ENCODE data around the gene KIAA0825.
A peak's percentile ranks its signal among the peaks of the same experiment; 100 is the strongest.

The KIAA0825 gene

GRCh38 chr5:94618493-94619328, at the start of gene KIAA0825, which contains the start of gene SLF1:
KIAA0825 (minus strand) TSS chr5:94618604; CDS start chr5:94537126, 81,478 bp downstream.
SLF1 (plus strand) TSS chr5:94618669; CDS start chr5:94628811, 10,142 bp downstream.
- TF ChIP-seq CTCF (IDR thresholded peaks at IDR 0.05; ENCODE audit: low read length) (no peak), EZH2 (IDR thresholded peaks at IDR 0.05; ENCODE audit: borderline replicate concordance, low read length) (no peak)
- peaks cover 54% of the 10 kb centered on the region for H3K4me1 ChIP-seq (ENCODE audit: insufficient read depth, low read length, severe bottlenecking)
- H3F3A ChIP-seq (ENCODE audit: insufficient read depth, low read length), result no peaks in the 10 kb centered on the region
- no peaks in the 10 kb centered on the region for H3K9me3 ChIP-seq (ENCODE audit: low read length)
- no peaks in the 10 kb centered on the region for H4K20me1 ChIP-seq (ENCODE audit: insufficient read depth, low read length)
- H3K79me2 ChIP-seq (ENCODE audit: insufficient read depth, low read length), result peaks cover 48% of the 10 kb centered on the region
- H3K4me2 ChIP-seq (ENCODE audit: low read length), result peak within 1 kb of the TSS; percentile 95
- no peaks in the 10 kb centered on the region for H3K27me3 ChIP-seq (ENCODE audit: insufficient read depth, low read length)
- H3K9ac ChIP-seq (ENCODE audit: low read length), result peak within 1 kb of the TSS; percentile 71
- H3K36me3 ChIP-seq (ENCODE audit: insufficient read depth, low read length), result no peaks in the 10 kb centered on the region
- peak within 1 kb of the TSS; percentile 77 for H3K4me3 ChIP-seq (ENCODE audit: low read depth, low read length, poor library complexity, severe bottlenecking)
- H3K9me2 ChIP-seq (ENCODE audit: low read depth, low read length), result no peaks in the 10 kb centered on the region
- peak within 1 kb of the TSS; percentile 66; the same call in 1 of the 2 replicates for H2AFZ ChIP-seq (ENCODE audit: low read length)
- H3K27ac ChIP-seq (ENCODE audit: low read depth, low read length, poor library complexity, severe bottlenecking), result peak within 1 kb of the TSS; percentile 27

GRCh38 chr5:94667937-94668336, 49.5 kb upstream of the KIAA0825 start:
- H3K27ac ChIP-seq (ENCODE audit: low read depth, low read length, poor library complexity, severe bottlenecking), result no peak overlapping the region
- H3K4me2 ChIP-seq (ENCODE audit: low read length), result no peak overlapping the region
- H3K9ac ChIP-seq (ENCODE audit: low read length), result no peak overlapping the region
- no peak for TF ChIP-seq EZH2 (IDR thresholded peaks at IDR 0.05; ENCODE audit: borderline replicate concordance, low read length)
- TF ChIP-seq CTCF (IDR thresholded peaks at IDR 0.05; ENCODE audit: low read length), result no peak
- no peaks in the 10 kb centered on the region for H4K20me1 ChIP-seq (ENCODE audit: insufficient read depth, low read length)
- peaks cover 22% of the 10 kb centered on the region for H3K36me3 ChIP-seq (ENCODE audit: insufficient read depth, low read length)
- H3K9me3 ChIP-seq (ENCODE audit: low read length), result no peaks in the 10 kb centered on the region
- no peaks in the 10 kb centered on the region for H3K79me2 ChIP-seq (ENCODE audit: insufficient read depth, low read length)
- H3K9me2 ChIP-seq (ENCODE audit: low read depth, low read length), result no peaks in the 10 kb centered on the region
- H3F3A ChIP-seq (ENCODE audit: insufficient read depth, low read length), result no peaks in the 10 kb centered on the region
- no peak overlapping the region for H3K4me3 ChIP-seq (ENCODE audit: low read depth, low read length, poor library complexity, severe bottlenecking)
- H2AFZ ChIP-seq (ENCODE audit: low read length), result no peak overlapping the region
- H3K4me1 ChIP-seq (ENCODE audit: insufficient read depth, low read length, severe bottlenecking), result no peaks in the 10 kb centered on the region
- no peaks in the 10 kb centered on the region for H3K27me3 ChIP-seq (ENCODE audit: insufficient read depth, low read length)

- H3K27me3 ChIP-seq (ENCODE audit: insufficient read depth, low read length), result no peaks in the 10 kb centered on the region
- TF ChIP-seq CTCF (IDR thresholded peaks at IDR 0.05; ENCODE audit: low read length) (no peak), EZH2 (IDR thresholded peaks at IDR 0.05; ENCODE audit: borderline replicate concordance, low read length) (no peak)
- no peak overlapping the region for H2AFZ ChIP-seq (ENCODE audit: low read length)
- H3K36me3 ChIP-seq (ENCODE audit: insufficient read depth, low read length), result peaks cover 43% of the 10 kb centered on the region
- H3K9me3 ChIP-seq (ENCODE audit: low read length), result peaks cover 23% of the 10 kb centered on the region
- H3K9ac ChIP-seq (ENCODE audit: low read length), result no peak overlapping the region
- no peaks in the 10 kb centered on the region for H4K20me1 ChIP-seq (ENCODE audit: insufficient read depth, low read length)
- no peaks in the 10 kb centered on the region for H3K9me2 ChIP-seq (ENCODE audit: low read depth, low read length)
- no peak overlapping the region for H3K4me2 ChIP-seq (ENCODE audit: low read length)
- H3K4me3 ChIP-seq (ENCODE audit: low read depth, low read length, poor library complexity, severe bottlenecking), result no peak overlapping the region
- H3K27ac ChIP-seq (ENCODE audit: low read depth, low read length, poor library complexity, severe bottlenecking), result no peak overlapping the region
- no peaks in the 10 kb centered on the region for H3K4me1 ChIP-seq (ENCODE audit: insufficient read depth, low read length, severe bottlenecking)
- H3K79me2 ChIP-seq (ENCODE audit: insufficient read depth, low read length), result 0 out of 2 replicates have a peak, but pooled peaks cover 3% of the 10 kb centered on the region
- H3F3A ChIP-seq (ENCODE audit: insufficient read depth, low read length), result no peaks in the 10 kb centered on the region
Observed at GRCh38 chr5:94661086-94661485, 42.7 kb upstream of the KIAA0825 start.
